Type B pancreatic cell (in vitro differentiated cells): ENCODE results near the gene DOP1B. TPM values are rescaled to one million over a fixed set of nuclear protein-coding genes. Genes with fewer than 3 reads are reported as not detected.
A peak's percentile ranks its signal among the peaks of the same experiment; 100 is the strongest.
"Not testable (repeated sequence)": the region's sequence is repeated elsewhere in the genome, so short reads cannot be mapped to it uniquely, and the experiment has no call there.

Experiments
- DNase-seq: peaks from one replicate; pipeline ENCODE4 v3.0.0; 2021; ENCODE audit warnings: mixed read lengths; ENCODE audit not compliant: unreplicated experiment; ENCODE audit errors: extremely low spot score
- H3K27ac Mint-ChIP-seq: 2 replicates; pipeline ENCODE4 v1.8.0; 2021; ENCODE audit warnings: mild to moderate bottlenecking, mixed read lengths
- H3K27me3 Mint-ChIP-seq: 2 replicates; pipeline ENCODE4 v1.8.0; 2021; ENCODE audit warnings: mixed read lengths
- H3K36me3 Mint-ChIP-seq: 2 replicates; pipeline ENCODE4 v1.8.0; 2021; ENCODE audit warnings: mixed read lengths
- H3K4me1 Mint-ChIP-seq: one replicate; pipeline ENCODE4 v1.8.0; 2021; ENCODE audit warnings: mixed read lengths; ENCODE audit not compliant: unreplicated experiment
- H3K4me3 Mint-ChIP-seq: 2 replicates; pipeline ENCODE4 v1.8.0; 2021; ENCODE audit warnings: mild to moderate bottlenecking, mixed read lengths
- H3K9me3 Mint-ChIP-seq: 2 replicates; pipeline ENCODE4 v1.8.0; 2021; ENCODE audit warnings: mixed read lengths
- total RNA-seq: library from RNA; stranded (reverse); gene quantifications from 2 replicates; pipeline ENCODE4 v1.2.1, GENCODE V29; 2021; ENCODE audit warnings: low replicate concordance
- TF ChIP-seq, protein P1 (sequence below): fragments of 200-600 bp; sonication (generic); conservative IDR thresholded peaks from 2 replicates; pipeline ENCODE4 v1.5.0; 2021; ENCODE audit warnings: antibody characterized with exemption, mild to moderate bottlenecking

The DOP1B gene
- total RNA-seq, 1 donor from 2014 or later: 26.5 TPM

DNA sequence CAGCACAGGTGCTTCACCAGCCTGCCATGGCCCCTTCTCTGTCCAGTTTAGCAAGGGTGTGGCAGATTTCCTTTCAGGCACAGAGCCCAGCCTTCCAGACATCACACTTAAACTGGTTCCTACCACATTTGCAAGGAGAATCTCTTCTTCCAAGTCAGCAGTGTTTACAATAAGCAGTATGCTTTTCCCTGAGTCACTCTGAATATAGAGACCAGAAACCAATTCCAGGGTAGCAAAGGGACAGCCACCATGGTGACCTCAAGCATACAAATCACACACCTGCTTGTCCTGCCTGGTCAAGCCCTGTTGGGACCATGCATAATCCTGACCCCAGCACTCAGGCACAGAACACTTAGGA is 30.4 kb upstream of the DOP1B start:
- H3K27ac Mint-ChIP-seq: peak overlapping the region; percentile 82
- DNase-seq: peak; percentile 18
- H3K4me1 Mint-ChIP-seq: peaks cover 27% of the 10 kb centered on the region
- H3K27me3 Mint-ChIP-seq: peaks cover 20% of the 10 kb centered on the region
- H3K4me3 Mint-ChIP-seq: no peak overlapping the region
- TF ChIP-seq, protein P1, sequence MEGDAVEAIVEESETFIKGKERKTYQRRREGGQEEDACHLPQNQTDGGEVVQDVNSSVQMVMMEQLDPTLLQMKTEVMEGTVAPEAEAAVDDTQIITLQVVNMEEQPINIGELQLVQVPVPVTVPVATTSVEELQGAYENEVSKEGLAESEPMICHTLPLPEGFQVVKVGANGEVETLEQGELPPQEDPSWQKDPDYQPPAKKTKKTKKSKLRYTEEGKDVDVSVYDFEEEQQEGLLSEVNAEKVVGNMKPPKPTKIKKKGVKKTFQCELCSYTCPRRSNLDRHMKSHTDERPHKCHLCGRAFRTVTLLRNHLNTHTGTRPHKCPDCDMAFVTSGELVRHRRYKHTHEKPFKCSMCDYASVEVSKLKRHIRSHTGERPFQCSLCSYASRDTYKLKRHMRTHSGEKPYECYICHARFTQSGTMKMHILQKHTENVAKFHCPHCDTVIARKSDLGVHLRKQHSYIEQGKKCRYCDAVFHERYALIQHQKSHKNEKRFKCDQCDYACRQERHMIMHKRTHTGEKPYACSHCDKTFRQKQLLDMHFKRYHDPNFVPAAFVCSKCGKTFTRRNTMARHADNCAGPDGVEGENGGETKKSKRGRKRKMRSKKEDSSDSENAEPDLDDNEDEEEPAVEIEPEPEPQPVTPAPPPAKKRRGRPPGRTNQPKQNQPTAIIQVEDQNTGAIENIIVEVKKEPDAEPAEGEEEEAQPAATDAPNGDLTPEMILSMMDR: no peak
- peaks cover 5% of the 10 kb centered on the region for H3K9me3 Mint-ChIP-seq
- no peaks in the 10 kb centered on the region for H3K36me3 Mint-ChIP-seq

DNA sequence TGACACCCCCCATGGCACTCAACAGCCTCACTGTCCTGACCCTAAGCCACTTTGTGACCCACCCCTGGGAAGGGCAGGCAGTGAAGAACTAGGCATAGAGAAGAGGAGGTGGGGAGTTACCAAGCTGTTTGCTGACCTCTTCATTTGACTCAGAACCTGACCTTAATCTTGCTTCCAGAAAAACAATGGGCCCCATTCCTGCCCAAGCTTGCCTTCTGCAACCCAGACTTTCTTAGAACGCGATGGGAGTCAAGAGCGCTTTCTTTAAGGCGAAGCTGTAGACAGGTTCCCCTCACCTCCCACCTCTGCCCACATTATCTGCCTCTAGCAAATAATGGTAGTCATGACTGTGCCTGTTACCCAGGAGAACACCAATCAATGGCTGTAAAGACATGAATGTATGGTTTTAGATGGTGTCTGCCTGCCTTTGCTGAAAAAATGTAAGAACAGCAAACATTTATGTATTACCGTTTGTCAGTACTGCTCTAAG is 30.0 kb upstream of the DOP1B start:
- TF ChIP-seq, protein P1: no peak
- Mint-ChIP-seq H3K4me1 (peaks cover 27% of the 10 kb centered on the region), H3K36me3 (no peaks in the 10 kb centered on the region), H3K27me3 (peaks cover 20% of the 10 kb centered on the region), H3K4me3 (no peak overlapping the region), H3K9me3 (peaks cover 5% of the 10 kb centered on the region), H3K27ac (peak overlapping the region; percentile 82)
- no peak for DNase-seq

DNA sequence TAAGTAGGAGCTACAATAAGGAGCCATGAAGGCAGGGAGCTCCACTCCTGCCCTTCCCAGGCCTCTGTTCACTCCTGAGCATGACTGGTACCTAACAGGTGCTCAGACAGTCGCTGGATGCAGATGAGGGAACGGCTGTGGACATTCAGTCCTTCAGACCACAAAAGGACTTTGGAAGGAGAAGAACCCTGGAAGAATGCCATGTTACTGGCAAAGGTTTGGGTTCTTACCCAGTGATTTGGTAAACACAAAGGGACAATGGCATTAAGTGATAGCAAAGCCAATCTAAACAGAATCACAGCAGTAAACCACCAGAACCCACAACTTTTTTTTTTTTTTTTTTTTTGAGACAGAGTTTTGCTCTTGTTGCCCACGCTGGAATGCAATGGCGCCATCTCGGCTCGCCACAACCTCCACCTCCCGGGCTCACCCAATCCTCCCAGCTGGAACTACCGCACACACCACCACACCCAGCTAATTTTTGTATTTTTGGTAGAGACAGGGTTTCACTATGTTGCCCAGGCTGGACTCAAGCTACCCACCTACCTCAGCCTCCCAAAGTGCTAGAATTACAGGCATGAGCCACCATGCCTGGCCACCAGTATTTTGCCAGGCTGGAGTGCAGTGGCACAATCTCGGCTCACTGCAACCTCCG is 29.2 kb upstream of the DOP1B start:
- peaks cover 5% of the 10 kb centered on the region for H3K9me3 Mint-ChIP-seq
- no peaks in the 10 kb centered on the region for H3K36me3 Mint-ChIP-seq
- H3K27ac Mint-ChIP-seq: no peak overlapping the region
- no peak for DNase-seq
- TF ChIP-seq, protein P1: no peak
- peaks cover 24% of the 10 kb centered on the region for H3K27me3 Mint-ChIP-seq
- H3K4me3 Mint-ChIP-seq: peak overlapping the region; percentile 34
- H3K4me1 Mint-ChIP-seq: peaks cover 27% of the 10 kb centered on the region

DNA sequence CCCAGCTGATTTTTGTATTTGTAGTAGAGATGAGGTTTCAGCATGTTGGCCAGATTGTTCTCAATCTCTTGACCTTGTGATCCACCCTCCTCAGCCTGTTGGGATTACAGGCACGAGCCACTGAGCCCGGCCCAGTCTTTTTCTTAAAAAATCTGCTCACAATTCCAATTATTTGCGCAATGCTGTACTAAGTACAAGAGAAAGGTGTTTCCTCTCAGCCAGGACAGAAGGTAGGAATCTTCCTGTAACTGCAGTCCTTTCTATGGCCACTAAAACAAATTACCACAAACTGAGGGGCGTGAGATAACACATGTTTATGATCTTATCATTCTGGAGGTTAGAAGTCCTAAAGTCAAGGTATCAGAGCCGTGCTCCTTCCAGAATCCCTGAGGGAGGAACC is 28.6 kb upstream of the DOP1B start:
- TF ChIP-seq, protein P1: no peak
- H3K4me3 Mint-ChIP-seq: peak overlapping the region; percentile 33
- no peak for DNase-seq
- peaks cover 29% of the 10 kb centered on the region for H3K27me3 Mint-ChIP-seq
- H3K36me3 Mint-ChIP-seq: no peaks in the 10 kb centered on the region
- no peak overlapping the region for H3K27ac Mint-ChIP-seq
- peaks cover 27% of the 10 kb centered on the region for H3K4me1 Mint-ChIP-seq
- H3K9me3 Mint-ChIP-seq: peaks cover 5% of the 10 kb centered on the region

DNA sequence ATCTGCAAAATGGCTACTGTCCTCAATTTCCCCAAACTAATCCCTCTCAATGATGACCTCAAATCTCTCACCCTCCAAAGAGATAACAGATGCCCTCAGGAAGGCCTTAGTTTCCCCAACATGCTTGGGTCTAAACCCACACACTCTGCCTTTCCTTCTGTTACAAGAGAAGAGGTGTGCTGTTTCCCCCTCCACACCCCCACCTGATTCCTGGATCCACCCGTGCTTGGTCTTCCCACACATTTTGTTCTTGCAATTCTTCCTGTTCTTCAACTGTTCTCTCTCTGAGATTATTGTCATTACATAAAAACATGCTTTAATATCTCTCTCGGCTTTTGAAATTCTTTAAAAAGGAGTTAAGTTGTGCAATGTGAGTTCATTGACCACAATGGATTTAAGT is 27.4 kb upstream of the DOP1B start:
- peaks cover 5% of the 10 kb centered on the region for H3K9me3 Mint-ChIP-seq
- DNase-seq: no peak

DNA sequence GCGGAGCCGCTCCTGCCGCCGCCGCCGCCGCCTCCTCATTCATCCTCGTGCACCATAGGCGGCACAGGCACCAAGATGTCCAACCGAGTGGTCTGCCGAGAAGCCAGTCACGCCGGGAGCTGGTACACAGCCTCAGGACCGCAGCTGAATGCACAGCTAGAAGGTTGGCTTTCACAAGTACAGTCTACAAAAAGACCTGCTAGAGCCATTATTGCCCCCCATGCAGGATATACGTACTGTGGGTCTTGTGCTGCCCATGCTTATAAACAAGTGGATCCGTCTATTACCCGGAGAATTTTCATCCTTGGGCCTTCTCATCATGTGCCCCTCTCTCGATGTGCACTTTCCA is 26.2 kb upstream of the DOP1B start:
- Mint-ChIP-seq H3K4me1 (peaks cover 32% of the 10 kb centered on the region), H3K27me3 (peaks cover 39% of the 10 kb centered on the region), H3K27ac (peak overlapping the region; percentile 57), H3K4me3 (peak overlapping the region; percentile 88)
- H3K9me3 Mint-ChIP-seq, H3K36me3 Mint-ChIP-seq, DNase-seq: not testable (repeated sequence)

More for the DNA sequence above, 27.4 kb upstream of the DOP1B start:
- TF ChIP-seq, protein P1: no peak
- Mint-ChIP-seq H3K36me3 (no peaks in the 10 kb centered on the region), H3K4me1 (peaks cover 28% of the 10 kb centered on the region), H3K27me3 (peaks cover 34% of the 10 kb centered on the region), H3K27ac (peak overlapping the region; percentile 57), H3K4me3 (peak overlapping the region; percentile 70)

DNA sequence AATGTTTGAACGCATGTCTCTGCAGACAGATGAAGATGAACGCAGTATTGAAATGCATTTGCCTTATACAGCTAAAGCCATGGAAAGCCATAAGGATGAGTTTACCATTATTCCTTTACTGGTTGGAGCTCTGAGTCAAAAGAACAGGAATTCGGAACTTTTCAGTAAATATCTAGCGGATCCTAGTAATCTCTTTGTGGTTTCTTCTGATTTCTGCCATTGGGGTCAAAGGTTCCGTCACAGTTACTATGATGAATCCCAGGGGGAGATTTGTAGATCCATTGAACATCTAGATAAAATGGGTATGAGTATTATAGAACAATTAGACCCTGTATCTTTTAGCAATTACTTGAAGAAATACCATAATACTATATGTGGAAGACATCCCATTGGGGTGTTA is 25.8 kb upstream of the DOP1B start:
- DNase-seq, H3K36me3 Mint-ChIP-seq, H3K27ac Mint-ChIP-seq, H3K9me3 Mint-ChIP-seq: not testable (repeated sequence)
- Mint-ChIP-seq H3K4me3 (peak overlapping the region; percentile 88), H3K4me1 (peaks cover 30% of the 10 kb centered on the region), H3K27me3 (peaks cover 40% of the 10 kb centered on the region)
